Activated T-helper 1 cell treated with Interleukin-2 at 50 U/mL for 16 hours (primary cell): ENCODE measurements around the gene CDYL2.

Experiments used
- DNase-seq: peaks from one replicate; pipeline ENCODE4 v3.0.0-alpha.2; 2020; ENCODE audit warnings: low read depth

Gene CDYL2

DNA sequence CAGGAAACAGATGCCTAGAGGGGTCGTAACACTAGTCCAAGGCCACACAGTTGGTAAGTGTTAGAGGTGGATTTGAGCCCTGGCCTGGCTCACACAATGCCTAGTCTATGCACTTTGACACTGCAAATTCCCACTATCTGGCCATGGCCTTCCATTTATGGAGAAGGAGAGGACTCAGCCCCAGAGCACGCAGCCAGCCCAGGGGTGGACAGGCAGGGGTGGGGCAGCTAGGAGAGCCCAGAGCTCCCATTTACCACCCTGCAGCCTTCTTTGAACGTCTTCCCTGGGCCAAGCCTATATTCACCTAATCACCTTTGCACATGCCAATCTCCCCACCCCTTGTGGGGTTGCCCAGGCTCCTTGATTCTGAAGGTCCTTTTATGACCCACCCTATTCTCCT, 182.4 kb downstream of the CDYL2 start:
- DNase-seq = no peak

DNA sequence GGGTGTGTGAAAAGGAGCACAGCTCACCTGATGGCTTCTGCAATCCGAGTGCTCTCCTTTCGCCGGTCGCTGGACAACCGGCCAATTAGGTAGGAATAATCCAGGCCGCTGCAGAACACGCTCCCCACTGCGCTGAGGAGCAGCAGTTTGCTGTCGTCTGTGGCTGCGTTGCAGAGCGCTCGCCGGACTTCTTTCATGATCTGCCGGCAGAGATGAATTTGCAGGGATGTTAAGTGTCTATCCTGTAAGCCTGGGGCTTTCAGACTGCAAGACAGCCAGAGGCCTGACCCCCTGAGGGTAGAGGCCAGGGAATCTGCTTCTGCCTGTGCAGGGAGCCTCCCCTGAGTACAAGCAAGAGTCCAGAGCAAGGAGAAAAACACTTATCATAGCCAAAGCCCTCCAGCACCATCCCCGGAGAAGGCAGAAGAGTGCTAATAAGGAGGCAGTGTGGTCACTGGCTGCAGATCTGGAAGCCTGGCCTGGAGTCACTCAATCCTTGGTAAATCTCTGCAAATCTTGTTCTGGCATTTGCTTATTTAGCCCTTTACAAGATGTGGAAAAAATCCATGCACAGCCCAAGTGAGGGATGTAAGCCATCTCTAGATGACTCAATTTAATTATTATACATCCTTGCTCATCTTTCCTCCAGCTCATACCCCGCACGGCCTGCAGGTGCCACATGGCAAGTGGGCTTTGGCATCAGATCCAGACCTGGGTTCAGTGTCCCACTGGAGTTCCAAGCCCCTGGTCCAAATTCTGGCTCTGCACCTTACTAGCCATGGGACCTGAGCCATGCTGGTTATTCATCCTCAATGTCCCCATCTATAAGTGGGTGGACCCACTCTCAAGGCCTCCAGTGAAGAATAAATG, 183.4 kb downstream of the CDYL2 start:
- DNase-seq = no peak

DNA sequence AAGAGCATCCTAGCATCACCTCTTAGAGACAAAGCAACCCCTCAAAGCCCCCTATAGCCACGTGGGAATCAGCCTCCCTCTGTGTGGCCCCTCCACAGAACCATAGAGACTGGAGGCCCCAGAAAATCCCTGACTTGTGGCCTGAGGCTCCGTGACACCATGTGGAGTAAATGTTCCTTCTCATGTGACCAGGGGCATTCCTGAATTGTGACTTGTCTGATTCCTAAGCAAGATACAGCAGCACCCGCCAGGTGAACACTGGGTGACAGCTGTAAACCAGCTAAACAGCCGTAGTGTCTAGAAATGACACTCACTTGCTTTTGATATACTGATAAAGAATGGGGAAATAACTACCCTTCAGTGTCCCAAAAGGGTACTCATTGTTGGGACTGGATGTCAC, 184.6 kb downstream of the CDYL2 start:
- no peak for DNase-seq

DNA sequence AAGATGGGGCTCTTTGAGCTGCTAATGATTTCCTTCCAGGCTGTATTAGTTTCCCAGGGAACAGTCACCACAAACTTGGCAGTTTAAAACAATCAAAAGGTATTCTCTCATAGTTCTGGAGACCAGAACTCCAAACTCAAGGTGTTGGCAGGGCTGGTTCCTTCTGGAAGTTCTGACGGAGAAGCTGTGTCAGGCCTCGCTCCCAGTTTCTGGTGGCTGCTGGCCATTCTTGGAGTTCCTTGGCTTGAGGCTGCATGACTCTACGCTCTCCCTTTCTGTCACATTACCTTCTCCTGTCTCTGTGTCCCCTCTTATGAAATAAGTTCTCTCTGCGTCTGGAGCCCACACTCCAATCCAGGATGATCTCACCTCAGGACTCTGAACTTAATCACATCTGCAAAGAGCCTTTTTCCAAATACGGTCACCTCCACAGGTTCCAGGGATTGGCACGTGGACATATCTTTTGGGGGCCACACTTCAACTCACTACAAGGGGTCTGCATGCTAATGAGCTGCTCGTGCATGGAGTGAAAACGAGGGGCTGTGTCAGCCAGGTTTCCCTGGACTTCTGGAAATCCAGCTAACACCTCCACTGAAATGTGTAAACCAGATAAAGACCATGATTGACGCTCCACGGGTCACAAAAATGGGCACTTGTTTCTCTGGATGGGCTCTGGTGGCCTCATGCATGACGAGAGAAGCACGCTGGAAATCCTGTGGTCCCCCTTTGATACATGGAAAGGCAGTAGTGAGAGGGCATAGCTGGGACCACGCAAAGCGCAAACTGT, 185.3 kb downstream of the CDYL2 start:
- no peak for DNase-seq

DNA sequence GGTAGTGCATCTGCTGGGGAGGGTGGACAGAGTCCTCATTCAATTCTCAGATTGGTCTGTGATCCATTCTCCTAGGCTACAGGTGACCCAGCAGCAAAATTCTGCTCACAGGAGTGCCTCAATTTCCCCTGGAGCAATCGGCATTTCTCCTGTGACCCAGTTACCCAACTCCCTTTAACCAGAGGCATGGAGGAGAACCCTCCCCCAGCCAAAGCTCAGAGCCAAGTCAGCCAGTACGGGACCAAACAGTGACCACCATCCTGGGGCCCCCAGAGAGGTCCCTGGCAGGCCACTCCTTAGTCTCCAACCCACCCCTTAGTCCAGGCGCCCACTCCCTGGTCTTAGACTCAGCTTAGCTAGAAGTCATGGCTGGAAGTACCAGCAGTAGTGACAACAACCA, 188.0 kb downstream of the CDYL2 start:
- DNase-seq = no peak

DNA sequence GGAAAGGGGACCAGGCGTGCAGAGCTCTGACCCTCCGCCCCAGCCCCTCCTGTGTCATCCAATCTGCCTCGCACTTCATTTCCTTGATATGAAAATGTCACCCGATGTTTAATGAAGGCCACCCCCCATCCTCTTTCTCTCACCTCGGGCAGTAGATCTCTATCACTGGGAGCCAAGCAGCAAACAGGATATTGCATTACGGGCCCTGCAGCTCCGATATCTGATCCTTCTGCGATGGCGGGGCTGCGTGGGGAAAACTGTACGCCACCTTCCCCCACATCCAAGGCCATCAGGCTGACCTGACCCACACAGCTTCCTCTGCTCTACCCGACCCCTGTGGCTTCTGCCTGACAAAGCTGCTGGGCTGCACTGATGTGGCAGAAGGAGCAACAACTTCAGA, 188.7 kb downstream of the CDYL2 start:
- DNase-seq = no peak

DNA sequence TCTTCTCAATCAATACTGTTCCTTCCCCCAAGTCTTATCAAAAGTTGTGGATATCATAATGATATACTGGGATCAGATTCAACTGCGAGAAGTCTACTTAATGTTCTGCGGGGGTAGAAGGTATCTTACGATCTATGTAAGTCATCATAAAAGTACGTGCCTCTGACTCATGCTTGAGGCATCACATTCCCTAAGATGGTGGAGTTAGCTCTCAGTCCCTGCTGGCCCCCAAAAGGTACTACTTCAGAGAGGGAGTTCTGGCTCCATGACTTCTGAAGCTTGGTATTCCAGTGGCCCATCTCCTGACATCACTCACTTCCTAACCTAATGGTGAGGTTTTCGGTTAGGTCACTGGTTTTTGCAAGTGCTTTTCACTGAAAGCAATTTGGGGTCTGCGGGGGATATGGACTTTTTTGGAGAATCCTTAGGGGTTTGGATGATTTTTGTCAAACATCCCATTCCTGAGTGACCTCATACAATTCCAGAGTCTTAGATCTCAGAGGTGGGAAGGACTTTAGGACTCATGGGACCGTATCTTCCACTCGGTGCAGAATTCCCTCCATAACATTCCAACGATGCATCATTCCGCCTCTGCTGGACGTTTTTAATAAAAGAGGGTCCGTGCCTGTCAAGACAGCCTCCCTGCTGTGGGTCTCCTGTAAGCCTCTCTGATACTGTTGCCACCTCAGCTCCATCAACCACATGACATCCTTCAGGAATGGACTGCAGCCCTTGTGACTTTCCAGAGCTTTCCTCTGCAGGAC, 189.3 kb downstream of the CDYL2 start:
- DNase-seq = no peak

DNA sequence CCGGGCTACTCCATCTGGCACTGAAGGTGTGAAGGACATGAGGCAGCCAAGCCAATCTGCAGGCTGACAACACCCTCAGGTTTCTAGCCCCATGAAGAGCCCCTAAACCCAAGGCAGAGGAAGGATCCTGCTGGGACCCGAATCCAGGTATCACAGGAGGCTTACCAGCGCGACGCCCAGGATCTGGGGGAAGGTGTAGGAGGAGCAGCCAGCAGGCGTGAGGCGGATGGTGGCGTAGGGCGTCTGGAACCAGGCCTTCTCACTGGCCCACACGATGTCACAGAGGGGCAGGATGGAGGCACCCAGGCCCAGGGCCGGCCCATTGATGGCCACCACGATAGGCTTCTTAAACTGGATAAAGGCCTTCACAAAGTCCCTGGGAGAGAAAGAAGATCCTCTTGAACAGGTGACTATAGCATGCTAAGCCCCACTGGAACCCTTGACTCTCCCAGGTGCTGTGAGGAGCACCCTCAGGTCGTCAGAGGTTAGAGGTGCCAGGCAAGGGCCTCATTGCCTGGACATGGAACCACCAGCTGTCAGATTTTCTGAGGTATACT, 191.9 kb downstream of the CDYL2 start:
- no peak for DNase-seq

DNA sequence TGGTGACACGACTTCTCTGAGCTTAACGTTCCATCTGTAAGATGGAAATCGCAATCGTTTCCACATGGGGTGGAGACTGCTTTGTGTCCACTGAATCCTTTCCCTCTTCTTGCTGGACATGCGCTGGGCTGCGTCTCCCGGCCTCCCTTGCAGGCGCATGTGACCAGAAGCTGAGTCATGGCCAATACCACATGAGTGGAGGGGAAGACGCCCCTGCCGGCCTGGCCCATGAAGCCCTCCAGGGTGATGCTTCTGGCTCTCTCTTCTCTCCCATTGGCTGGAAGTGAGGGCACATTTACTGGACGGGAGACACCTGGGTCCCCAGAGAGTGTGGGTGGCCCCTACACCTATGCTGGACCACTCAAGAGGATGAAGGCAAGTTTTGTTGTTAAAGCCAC, 192.5 kb downstream of the CDYL2 start:
- no peak for DNase-seq

DNA sequence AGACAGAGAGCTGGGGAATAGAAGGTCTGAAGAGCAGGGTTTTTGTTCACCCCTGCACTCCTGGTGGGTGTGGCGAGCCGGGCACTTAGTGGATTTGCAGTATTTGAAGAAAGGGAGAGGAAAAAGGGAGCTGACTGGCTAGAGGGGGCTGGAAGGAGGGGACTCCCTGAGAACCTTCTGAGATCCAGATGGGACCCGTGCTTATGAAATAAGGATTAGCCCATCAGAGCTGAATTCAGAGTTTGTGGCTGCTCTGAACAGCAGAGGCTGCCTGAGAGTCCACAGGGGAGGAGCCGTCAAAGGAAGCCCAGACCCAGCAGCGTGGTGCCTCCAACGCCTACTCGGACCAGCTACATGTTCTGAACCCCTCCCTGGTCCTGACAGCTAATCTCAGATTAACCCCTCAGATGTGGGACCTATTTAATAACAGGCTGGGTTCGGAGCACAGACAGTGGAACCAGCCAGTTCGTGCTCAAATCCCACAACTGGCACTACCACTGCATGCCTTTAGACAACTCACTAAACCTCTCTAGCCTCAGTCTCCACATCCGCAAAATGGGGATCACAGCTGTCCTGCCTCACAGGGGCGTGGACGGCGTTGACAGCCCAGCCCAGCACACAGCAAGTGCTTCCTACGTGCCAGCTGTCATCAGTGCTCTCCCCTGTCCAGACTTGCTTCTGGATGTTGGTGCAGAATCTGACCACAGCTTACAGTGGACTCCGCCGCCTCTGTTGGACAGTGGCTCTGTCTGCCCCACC, 193.0 kb downstream of the CDYL2 start:
- DNase-seq = no peak

DNA sequence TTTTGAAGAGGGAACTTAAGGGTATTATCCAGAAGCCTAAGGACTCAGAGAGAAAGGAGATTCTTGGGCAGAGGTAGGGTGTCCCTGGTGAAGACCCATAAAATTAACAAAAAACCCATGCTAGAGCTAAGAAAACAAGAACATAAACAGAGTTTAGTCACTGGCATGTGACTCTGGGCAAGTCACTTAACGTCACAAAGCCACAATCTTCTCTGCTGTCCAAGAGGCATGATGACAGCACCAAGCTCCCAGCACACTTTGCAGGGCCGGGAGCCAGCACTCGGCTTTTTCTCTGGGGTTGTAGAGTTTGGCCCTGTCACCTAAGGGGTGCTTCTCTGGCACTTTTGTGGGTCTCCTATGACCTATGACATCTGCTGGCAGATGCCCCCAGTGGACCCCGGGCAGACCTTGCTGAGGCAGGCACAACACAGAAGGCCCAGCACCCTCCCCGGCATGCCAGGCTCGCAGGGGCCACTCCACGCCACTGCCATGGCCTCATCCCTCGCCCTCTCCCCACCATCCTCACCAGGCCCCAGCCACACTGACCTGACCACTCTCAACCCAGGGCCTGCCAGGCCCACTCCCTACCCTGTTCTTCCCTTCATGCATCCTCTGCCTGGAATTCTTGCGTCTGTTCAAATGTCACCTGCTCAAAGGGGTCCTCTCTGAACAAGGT, 193.8 kb downstream of the CDYL2 start:
- DNase-seq = no peak

DNA sequence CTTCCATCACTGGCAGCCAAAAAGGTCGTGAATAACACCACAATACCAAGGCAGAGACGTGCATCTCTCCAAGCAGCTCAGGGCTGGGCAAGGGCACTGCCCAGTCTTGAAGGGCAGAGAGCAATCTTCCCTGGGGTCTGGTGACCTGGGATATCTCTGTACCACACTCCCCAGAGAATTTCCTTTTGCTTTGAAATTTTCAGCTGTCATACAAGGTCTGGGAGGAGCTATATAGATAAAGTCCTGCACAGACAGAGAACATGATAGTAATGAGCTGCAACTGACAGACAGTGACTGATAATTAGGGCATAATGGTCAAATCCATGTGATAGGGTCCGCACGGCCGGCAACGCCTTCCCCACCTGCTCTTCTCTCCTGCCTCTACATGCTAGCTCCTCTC, 195.5 kb downstream of the CDYL2 start:
- DNase-seq = no peak

DNA sequence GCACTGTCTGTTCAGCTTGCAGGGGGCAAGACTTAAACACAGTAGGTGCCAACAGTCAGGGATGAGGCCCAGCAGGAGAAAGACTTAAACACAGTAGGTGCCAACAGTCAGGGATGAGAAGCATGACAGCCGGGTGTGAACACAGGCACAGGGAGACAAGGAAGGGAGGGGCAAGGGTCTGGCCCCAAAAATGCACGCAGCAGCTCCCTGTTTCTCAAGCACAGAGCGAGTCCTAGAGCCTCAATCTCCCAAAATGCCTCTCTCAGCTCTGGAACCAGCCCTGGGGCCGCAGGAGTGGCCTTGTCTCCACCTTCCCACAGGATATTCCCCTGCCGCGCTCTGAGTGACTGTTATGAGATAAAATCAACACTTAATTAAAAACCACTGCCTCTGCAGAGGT, 197.2 kb downstream of the CDYL2 start:
- DNase-seq = no peak

DNA sequence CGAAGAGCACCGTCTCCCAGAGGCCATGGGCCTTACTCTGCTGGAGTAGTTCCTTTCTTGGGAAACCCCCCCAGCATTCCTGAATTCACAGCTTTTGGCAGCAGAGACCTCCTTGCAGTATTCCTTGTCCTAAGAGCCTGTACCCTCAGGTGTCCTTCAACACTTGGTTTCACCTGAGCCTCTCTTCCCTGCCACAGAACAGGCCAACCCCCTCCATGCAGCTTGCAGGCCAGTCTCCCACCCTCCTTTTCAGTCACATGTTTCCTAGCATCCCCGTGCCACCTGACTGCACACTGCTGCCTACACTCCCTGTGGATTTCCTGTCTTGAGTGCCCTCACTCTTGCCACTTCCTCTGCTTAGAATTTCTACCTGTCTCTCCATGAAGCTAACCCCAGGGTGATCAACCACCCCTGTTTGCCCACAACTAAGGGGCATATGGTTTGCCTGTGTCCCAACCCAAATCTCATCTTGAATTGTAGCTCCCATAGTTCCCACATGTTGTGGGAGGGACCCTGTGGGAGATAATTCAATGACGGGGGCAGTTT, 198.1 kb downstream of the CDYL2 start:
- no peak for DNase-seq

DNA sequence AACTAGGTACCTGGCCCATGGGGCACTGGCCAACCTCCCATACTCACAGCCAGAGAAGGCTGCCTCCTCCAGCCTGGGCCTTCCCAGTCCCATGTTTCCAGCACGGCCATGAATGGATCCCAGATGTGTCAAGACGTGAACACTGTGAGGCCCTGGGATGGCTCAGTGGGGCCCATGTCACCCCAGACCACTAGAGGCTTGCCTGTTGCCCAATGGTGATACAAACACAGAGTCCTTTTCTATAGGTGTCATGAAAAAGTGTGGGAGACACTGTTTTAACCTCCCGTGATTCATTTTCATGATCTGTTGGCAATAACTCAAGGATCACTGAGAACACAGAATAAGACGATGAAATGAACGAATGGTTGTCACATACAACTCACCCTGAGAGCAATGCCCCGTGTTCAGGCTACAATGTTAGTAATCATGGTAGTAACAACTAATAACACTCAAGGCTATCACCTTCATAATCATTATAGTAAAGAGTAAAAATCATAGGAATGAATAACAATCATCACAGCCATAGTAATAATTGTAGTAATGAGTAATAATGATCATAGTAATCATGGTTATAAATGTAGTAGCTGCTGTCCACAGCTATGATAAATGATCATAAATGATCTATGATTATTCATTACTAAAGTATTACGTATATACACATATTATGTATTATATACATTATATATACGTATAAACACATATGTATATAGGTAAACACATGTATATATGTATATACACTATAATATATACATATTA, 199.6 kb downstream of the CDYL2 start:
- DNase-seq = no peak

DNA sequence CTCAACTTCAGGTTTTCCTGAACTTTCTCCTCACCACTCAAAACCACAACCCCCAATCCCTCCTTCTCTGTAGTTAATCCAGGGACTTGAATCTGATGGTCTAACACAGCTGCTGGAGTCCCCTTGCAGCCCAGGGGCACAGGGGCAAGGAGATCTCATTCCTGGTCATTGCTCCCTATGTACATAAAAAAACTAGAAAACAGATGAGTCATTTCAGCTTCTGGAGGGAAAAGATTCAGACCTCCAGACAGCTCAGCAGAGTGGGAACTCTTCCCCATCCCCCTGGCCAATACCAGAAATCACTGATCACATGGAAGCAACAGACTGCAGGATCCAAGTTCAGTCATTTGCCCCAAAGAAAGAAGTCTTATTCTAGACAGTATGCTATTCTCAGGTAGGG, 201.5 kb downstream of the CDYL2 start:
- no peak for DNase-seq

DNA sequence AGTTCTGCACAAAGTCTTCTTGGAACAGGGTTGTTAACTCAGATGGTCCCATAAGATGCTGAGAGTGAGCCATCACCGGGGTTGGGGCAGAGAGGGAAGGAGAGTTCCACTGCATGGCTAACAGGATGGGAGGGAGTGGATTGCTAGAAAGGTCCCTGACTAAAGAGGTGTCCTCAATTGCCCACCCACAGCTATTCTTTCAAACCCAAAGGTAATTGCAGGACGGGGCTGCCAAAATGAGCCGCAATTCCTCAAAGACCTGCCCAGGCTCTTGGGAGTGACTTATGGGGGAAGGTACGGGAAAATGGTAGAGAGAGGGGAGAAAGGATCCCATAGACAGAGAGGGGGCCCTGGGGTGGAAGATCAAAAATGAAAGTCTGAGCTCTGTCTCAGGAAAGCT, 203.2 kb downstream of the CDYL2 start:
- DNase-seq = no peak

DNA sequence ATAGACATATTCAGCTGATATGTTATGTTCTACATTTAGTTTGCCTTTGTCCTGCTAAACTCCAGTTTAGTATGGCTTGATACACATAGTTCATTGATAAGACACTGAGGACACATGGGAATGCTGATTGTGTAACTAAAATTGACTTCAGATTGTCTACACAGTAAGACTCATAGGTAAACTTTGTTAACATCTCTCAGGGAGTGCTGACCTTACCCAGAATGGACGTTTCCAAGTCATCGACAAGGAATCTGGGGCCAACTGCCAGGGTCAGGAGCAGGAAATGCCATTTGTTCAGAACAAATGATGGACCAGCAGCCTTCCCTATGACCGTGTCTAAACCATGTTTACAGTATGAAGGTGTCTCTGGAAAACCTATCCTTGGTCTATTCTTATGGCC, 204.9 kb downstream of the CDYL2 start:
- DNase-seq = no peak

DNA sequence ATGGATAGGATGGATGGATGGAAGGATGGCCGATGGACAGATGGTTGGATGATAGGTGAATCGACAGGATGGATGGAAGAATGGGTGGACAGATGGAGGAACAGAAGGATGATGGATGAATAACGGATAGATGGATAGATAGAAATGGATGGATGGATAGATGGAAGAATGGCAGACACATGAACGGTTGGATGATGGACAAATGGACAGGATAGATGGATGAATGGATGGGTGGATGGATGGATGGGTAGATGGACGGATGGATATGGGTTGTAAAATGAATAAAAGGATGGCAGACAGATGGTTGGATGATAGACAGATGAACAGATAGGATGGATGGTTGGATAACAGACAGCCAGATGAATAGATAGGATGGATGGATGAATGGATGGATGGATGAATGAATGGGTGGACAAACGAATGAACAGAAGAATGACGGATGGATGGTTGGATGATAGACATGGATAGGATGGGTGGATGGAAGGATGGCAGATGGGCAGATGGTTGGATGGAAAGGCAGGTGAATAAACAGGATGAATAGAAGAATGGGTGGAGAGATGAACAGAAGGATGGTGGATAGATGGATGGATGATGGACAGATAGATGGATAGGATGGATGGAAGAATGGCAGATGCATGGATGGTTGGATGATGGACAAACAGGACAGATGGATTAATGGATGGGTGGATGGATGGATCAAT, 207.7 kb downstream of the CDYL2 start:
- no peak for DNase-seq
